MM.1S (cell line): ENCODE results near the gene UTP25.

ENCODE experiments used
- DNase-seq: peaks from one replicate; pipeline ENCODE4 v3.0.0-alpha.2; 2015
- H2AFZ ChIP-seq: fragments of 300-600 bp; sonication (generic); 2 replicates; pipeline ENCODE4 v1.6.0; 2016; ENCODE audit warnings: antibody characterized with exemption, low read length
- H3F3A ChIP-seq: fragments of 300-600 bp; sonication (generic); 2 replicates; pipeline ENCODE4 v1.6.1; 2016; ENCODE audit warnings: mild to moderate bottlenecking, antibody characterized with exemption, low read length, moderate library complexity, mixed read lengths; ENCODE audit not compliant: insufficient read depth
- H3K27ac ChIP-seq: fragments of 300-600 bp; sonication (generic); 2 replicates; pipeline ENCODE4 v1.5.1; 2016; ENCODE audit warnings: mild to moderate bottlenecking, low read length
- H3K27me3 ChIP-seq: fragments of 300-600 bp; sonication (generic); replicated peaks from 2 replicates; pipeline ENCODE4 v1.6.0; 2016; ENCODE audit warnings: low read length; ENCODE audit not compliant: insufficient read depth
- H3K36me3 ChIP-seq: fragments of 300-600 bp; sonication (generic); replicated peaks from 2 replicates; pipeline ENCODE4 v1.6.1; 2016; ENCODE audit warnings: mild to moderate bottlenecking, low read length, mixed read lengths; ENCODE audit not compliant: insufficient read depth
- H3K4me1 ChIP-seq: fragments of 300-600 bp; sonication (generic); 2 replicates; pipeline ENCODE4 v1.6.1; 2016; ENCODE audit warnings: low read length, mixed read lengths
- H3K4me2 ChIP-seq: fragments of 300-600 bp; sonication (generic); 2 replicates; pipeline ENCODE4 v1.6.0; 2016; ENCODE audit warnings: low read depth, low read length
- H3K4me3 ChIP-seq: fragments of 300-600 bp; sonication (generic); 2 replicates; pipeline ENCODE4 v1.5.1; 2016; ENCODE audit warnings: low read length, mixed read lengths
- H3K79me2 ChIP-seq: fragments of 300-600 bp; sonication (generic); 2 replicates; pipeline ENCODE4 v1.6.1; 2016; ENCODE audit warnings: mixed run types, low read length, mixed read lengths
- H3K9ac ChIP-seq: fragments of 300-600 bp; sonication (generic); 2 replicates; pipeline ENCODE4 v1.6.1; 2016; ENCODE audit warnings: low read length, mixed read lengths
- H3K9me2 ChIP-seq: fragments of 300-600 bp; sonication (generic); replicated peaks from 2 replicates; pipeline ENCODE4 v1.6.1; 2016; ENCODE audit warnings: mild to moderate bottlenecking, low read length, mixed read lengths; ENCODE audit not compliant: insufficient read depth
- H3K9me3 ChIP-seq: fragments of 300-600 bp; sonication (generic); replicated peaks from 2 replicates; pipeline ENCODE4 v1.6.1; 2016; ENCODE audit warnings: mild to moderate bottlenecking, low read length, mixed read lengths; ENCODE audit not compliant: insufficient read depth
- H4K20me1 ChIP-seq: fragments of 300-600 bp; sonication (generic); 2 replicates; pipeline ENCODE4 v1.6.1; 2016; ENCODE audit warnings: mild to moderate bottlenecking, low read length, moderate library complexity, mixed read lengths; ENCODE audit not compliant: insufficient read depth
- EZH2 ChIP-seq: fragments of 300-600 bp; sonication (generic); optimal IDR thresholded peaks from 2 replicates; pipeline ENCODE3; 2017; ENCODE audit warnings: low read depth, mild to moderate bottlenecking, antibody characterized with exemption, low read length, mixed read lengths
- EZH2phosphoT487 ChIP-seq: fragments of 300-600 bp; sonication (generic); IDR thresholded peaks from 2 replicates; pipeline ENCODE4 v1.6.1; 2018; ENCODE audit warnings: antibody characterized with exemption, low read length
- TF ChIP-seq, protein P1 (sequence below): fragments of 300-600 bp; sonication (generic); IDR thresholded peaks from 2 replicates; pipeline ENCODE4 v1.5.1; 2016; ENCODE audit warnings: antibody characterized with exemption, low read length, mixed read lengths

The UTP25 gene

GRCh38 chr1:209786146-209786545, 41.6 kb upstream of the UTP25 start:
- Histone ChIP-seq H3K27me3 (no peaks in the 10 kb centered on the region), H3K4me1 (peaks cover 9% of the 10 kb centered on the region), H4K20me1 (no peaks in the 10 kb centered on the region), H3K4me3 (no peak overlapping the region), H3K27ac (no peak overlapping the region), H3K36me3 (no peaks in the 10 kb centered on the region), H3K9ac (no peak overlapping the region), H3K4me2 (no peak overlapping the region), H3K79me2 (peaks cover 12% of the 10 kb centered on the region), H3K9me2 (no peaks in the 10 kb centered on the region), H3F3A (0 out of 2 replicates have a peak, but pooled peaks cover 6% of the 10 kb centered on the region), H3K9me3 (no peaks in the 10 kb centered on the region), H2AFZ (no peak overlapping the region)
- TF ChIP-seq EZH2phosphoT487 (no peak), EZH2 (no peak)
- TF ChIP-seq, protein P1, sequence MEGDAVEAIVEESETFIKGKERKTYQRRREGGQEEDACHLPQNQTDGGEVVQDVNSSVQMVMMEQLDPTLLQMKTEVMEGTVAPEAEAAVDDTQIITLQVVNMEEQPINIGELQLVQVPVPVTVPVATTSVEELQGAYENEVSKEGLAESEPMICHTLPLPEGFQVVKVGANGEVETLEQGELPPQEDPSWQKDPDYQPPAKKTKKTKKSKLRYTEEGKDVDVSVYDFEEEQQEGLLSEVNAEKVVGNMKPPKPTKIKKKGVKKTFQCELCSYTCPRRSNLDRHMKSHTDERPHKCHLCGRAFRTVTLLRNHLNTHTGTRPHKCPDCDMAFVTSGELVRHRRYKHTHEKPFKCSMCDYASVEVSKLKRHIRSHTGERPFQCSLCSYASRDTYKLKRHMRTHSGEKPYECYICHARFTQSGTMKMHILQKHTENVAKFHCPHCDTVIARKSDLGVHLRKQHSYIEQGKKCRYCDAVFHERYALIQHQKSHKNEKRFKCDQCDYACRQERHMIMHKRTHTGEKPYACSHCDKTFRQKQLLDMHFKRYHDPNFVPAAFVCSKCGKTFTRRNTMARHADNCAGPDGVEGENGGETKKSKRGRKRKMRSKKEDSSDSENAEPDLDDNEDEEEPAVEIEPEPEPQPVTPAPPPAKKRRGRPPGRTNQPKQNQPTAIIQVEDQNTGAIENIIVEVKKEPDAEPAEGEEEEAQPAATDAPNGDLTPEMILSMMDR = no peak
- DNase-seq = no peak

DNA sequence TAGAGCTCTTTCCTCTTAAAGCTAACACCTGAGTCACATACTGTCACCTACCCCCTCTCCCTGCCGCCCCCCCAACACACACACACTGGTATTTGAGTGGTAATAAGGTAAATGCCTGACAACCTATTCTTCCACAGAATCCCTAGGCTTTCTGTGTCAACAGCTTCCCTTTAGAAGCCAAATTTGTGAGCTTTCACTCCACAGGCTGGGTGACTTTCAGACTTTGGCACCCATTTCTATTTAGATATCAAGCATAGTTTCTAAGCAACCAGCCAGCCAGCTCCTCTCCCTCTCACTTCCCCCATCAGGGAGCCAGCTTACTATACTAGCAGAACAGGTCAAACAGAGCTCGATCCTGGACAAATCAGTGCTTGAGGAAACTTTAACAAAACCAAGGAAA, 40.2 kb upstream of the UTP25 start:
- H3K27ac ChIP-seq = no peak overlapping the region
- peaks cover 9% of the 10 kb centered on the region for H3K4me1 ChIP-seq
- no peak overlapping the region for H2AFZ ChIP-seq
- peaks cover 12% of the 10 kb centered on the region for H3K79me2 ChIP-seq
- H3K9ac ChIP-seq = no peak overlapping the region
- H3K4me3 ChIP-seq = no peak overlapping the region
- H3K27me3 ChIP-seq = no peaks in the 10 kb centered on the region
- H3F3A ChIP-seq = no peaks in the 10 kb centered on the region
- H3K9me2 ChIP-seq = no peaks in the 10 kb centered on the region
- DNase-seq = no peak
- H3K9me3 ChIP-seq = no peaks in the 10 kb centered on the region
- no peaks in the 10 kb centered on the region for H3K36me3 ChIP-seq
- H4K20me1 ChIP-seq = no peaks in the 10 kb centered on the region
- TF ChIP-seq, protein P1 = no peak
- TF ChIP-seq EZH2phosphoT487 = no peak
- TF ChIP-seq EZH2 = no peak
- no peak overlapping the region for H3K4me2 ChIP-seq

DNA sequence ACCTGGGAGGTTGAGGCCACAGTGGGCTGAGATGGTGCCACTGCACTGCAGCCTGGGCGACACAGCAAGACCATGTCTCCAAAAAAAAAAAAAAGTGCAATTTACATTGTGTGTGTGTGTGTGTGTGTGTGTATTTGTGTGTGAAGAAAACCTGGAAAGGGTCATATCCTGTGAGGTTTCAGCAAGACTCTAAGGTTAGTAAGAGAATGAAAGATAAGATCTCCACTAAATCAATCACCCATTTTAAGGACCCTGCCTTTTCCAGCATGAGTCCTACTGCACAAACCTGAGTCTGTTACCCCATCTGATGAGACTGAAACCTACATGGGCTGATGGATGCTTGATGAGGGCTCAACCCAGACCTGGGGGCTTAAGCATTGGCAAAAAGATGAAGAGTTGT, 38.5 kb upstream of the UTP25 start:
- Histone ChIP-seq H2AFZ (no peak overlapping the region), H3K36me3 (no peaks in the 10 kb centered on the region), H3F3A (no peaks in the 10 kb centered on the region), H3K9me3 (no peaks in the 10 kb centered on the region), H3K9me2 (no peaks in the 10 kb centered on the region), H3K4me3 (no peak overlapping the region), H4K20me1 (no peaks in the 10 kb centered on the region), H3K4me1 (peaks cover 3% of the 10 kb centered on the region; the same call in 1 of the 2 replicates), H3K4me2 (no peak overlapping the region), H3K27me3 (no peaks in the 10 kb centered on the region), H3K79me2 (no peaks in the 10 kb centered on the region), H3K27ac (no peak overlapping the region), H3K9ac (no peak overlapping the region)
- no peak for TF ChIP-seq EZH2phosphoT487
- TF ChIP-seq EZH2 = no peak
- TF ChIP-seq, protein P1 = no peak
- no peak for DNase-seq
